Osteoblast (primary cell): Measurements from ENCODE around the gene CD40LG. TPM values are rescaled to one million over a fixed set of nuclear protein-coding genes. Genes with fewer than 3 reads are reported as not detected.

ENCODE experiments used
- DNase-seq: peaks from one replicate; pipeline ENCODE4 v3.0.0; 2011; ENCODE audit warnings: low spot score, mixed read lengths; ENCODE audit not compliant: insufficient read length; ENCODE audit errors: missing footprints
- H2AFZ ChIP-seq: 2 replicates; pipeline ENCODE4 v1.6.0; 2011; ENCODE audit warnings: mild to moderate bottlenecking, low read length
- H3K27ac ChIP-seq: 2 replicates; pipeline ENCODE4 v1.5.1; 2011; ENCODE audit warnings: mild to moderate bottlenecking, low read depth, low read length, moderate library complexity
- H3K27me3 ChIP-seq: 2 replicates; pipeline ENCODE4 v1.6.0; 2012; ENCODE audit warnings: mild to moderate bottlenecking, control low read depth, inconsistent platforms, low read length, moderate library complexity; ENCODE audit not compliant: insufficient read depth
- H3K36me3 ChIP-seq: 2 replicates; pipeline ENCODE4 v1.5.1; 2011; ENCODE audit warnings: mild to moderate bottlenecking, low read length, control low read depth, moderate library complexity; ENCODE audit not compliant: insufficient read depth
- H3K4me1 ChIP-seq: 2 replicates; pipeline ENCODE4 v1.5.1; 2011; ENCODE audit warnings: mild to moderate bottlenecking, low read length, control low read depth, moderate library complexity; ENCODE audit not compliant: insufficient read depth
- H3K4me2 ChIP-seq: 2 replicates; pipeline ENCODE4 v1.6.0; 2011; ENCODE audit warnings: mild to moderate bottlenecking, low read length; ENCODE audit not compliant: insufficient read depth
- H3K4me3 ChIP-seq: fragments of 200-600 bp; sonication (generic); 3 replicates; pipeline ENCODE4 v1.5.1; 2012; ENCODE audit warnings: mild to moderate bottlenecking, low read length, inconsistent platforms; ENCODE audit not compliant: insufficient read depth
- H3K79me2 ChIP-seq: 2 replicates; pipeline ENCODE4 v1.6.0; 2012; ENCODE audit warnings: mild to moderate bottlenecking, low read length, control low read depth, inconsistent platforms; ENCODE audit not compliant: insufficient read depth
- H3K9me3 ChIP-seq: 2 replicates; pipeline ENCODE4 v1.5.1; 2011; ENCODE audit warnings: low read depth, low read length, control low read depth
- H4K20me1 ChIP-seq: 2 replicates; pipeline ENCODE4 v1.6.0; 2012; ENCODE audit warnings: mild to moderate bottlenecking, low read length, control low read depth; ENCODE audit not compliant: insufficient read depth
- CTCF ChIP-seq: IDR thresholded peaks from 2 replicates; pipeline ENCODE4 v1.5.1; 2011; ENCODE audit warnings: mild to moderate bottlenecking, low read depth, low read length, moderate library complexity; ENCODE audit errors: extremely low read depth
- total RNA-seq: library from RNA; depleted of rRNA; stranded (reverse); fragments of >200 nt; gene quantifications from 2 replicates; pipeline ENCODE4 v1.2.3, GENCODE V29; 2012

The CD40LG gene
- total RNA-seq, 1 donor = not detected

GRCh38 chrX:136694431-136695087 is 46.6 kb downstream of the CD40LG start:
- Histone ChIP-seq H3K4me3 (no peak overlapping the region), H3K4me2 (no peak overlapping the region), H3K36me3 (no peaks in the 10 kb centered on the region), H3K4me1 (no peaks in the 10 kb centered on the region), H3K79me2 (no peaks in the 10 kb centered on the region), H4K20me1 (no peaks in the 10 kb centered on the region), H3K27me3 (no peaks in the 10 kb centered on the region), H3K9me3 (no peaks in the 10 kb centered on the region), H2AFZ (no peak overlapping the region), H3K27ac (no peak overlapping the region)
- DNase-seq = peak; percentile 80
- TF ChIP-seq CTCF = peak; percentile 70

- H3K36me3 ChIP-seq = no peaks in the 10 kb centered on the region
- H3K27ac ChIP-seq = no peak overlapping the region
- TF ChIP-seq CTCF = no peak
- no peaks in the 10 kb centered on the region for H3K27me3 ChIP-seq
- H2AFZ ChIP-seq = no peak overlapping the region
- no peaks in the 10 kb centered on the region for H3K4me1 ChIP-seq
- no peak for DNase-seq
- no peak overlapping the region for H3K4me2 ChIP-seq
- H4K20me1 ChIP-seq = no peaks in the 10 kb centered on the region
- no peaks in the 10 kb centered on the region for H3K79me2 ChIP-seq
- H3K4me3 ChIP-seq = no peak overlapping the region
- H3K9me3 ChIP-seq = no peaks in the 10 kb centered on the region
Measured at GRCh38 chrX:136697156-136697555, 49.2 kb downstream of the CD40LG start.

- TF ChIP-seq CTCF = peak; percentile 49
- Histone ChIP-seq H3K9me3 (no peaks in the 10 kb centered on the region), H3K27me3 (no peaks in the 10 kb centered on the region), H3K27ac (no peak overlapping the region), H4K20me1 (no peaks in the 10 kb centered on the region), H3K36me3 (peaks cover 5% of the 10 kb centered on the region), H2AFZ (no peak overlapping the region), H3K4me3 (no peak overlapping the region), H3K79me2 (no peaks in the 10 kb centered on the region), H3K4me2 (no peak overlapping the region), H3K4me1 (peaks cover 7% of the 10 kb centered on the region)
- DNase-seq = peak; percentile 72
Measured at GRCh38 chrX:136708348-136708747, 60.4 kb downstream of the CD40LG start.

Other genes with a start within 250 kb of the CD40LG start
- gene BRS3, start 160.2 kb upstream of the CD40LG start, total RNA-seq = not detected in 2 replicates
- gene HTATSF1, start 150.6 kb upstream of the CD40LG start, total RNA-seq = 25.3 and 26.1 TPM in 2 replicates
- gene VGLL1, start 115.9 kb upstream of the CD40LG start, total RNA-seq = not detected in 2 replicates
- gene ARHGEF6, start 132.8 kb downstream of the CD40LG start, total RNA-seq = 17.4 and 19.2 TPM in 2 replicates
- 202 and 210 TPM in 2 replicates for gene RBMX, start 232.6 kb downstream of the CD40LG start, total RNA-seq